OCI-LY7 (cell line): ENCODE data around the gene DLX2. TPM values are rescaled to one million over a fixed set of nuclear protein-coding genes. Genes with fewer than 3 reads are reported as not detected.

ENCODE experiments used
- BruUV-seq: library from RNA; stranded (reverse); fragments of 400-500 nt; replicated peaks from 2 replicates; lab custom pipeline; 2021; lab: Mats Ljungman, UMichigan
- CTCF ChIA-PET: fragments of 300-600 bp; sonication (Branson Sonifier 250); formaldehyde crosslinking; loops from one replicate; lab custom pipeline; 2022; ENCODE audit warnings: antibody characterized with exemption; ENCODE audit not compliant: unreplicated experiment; lab: Charles Lee
- POLR2A ChIA-PET: fragments of 300-600 bp; sonication (Branson Sonifier 250); formaldehyde crosslinking; loops from one replicate; lab custom pipeline; 2022; ENCODE audit warnings: antibody characterized with exemption; lab: Charles Lee
- DNase-seq: peaks from one replicate; pipeline ENCODE4 v3.0.0-alpha.2; 2015; ENCODE audit warnings: low spot score
- H2AFZ ChIP-seq: fragments of 200-600 bp; sonication (generic), shearing (Covaris generic); 2 replicates; pipeline ENCODE4 v1.6.1; 2014; ENCODE audit warnings: mild to moderate bottlenecking, antibody characterized with exemption, low read length, moderate library complexity
- H3K27ac ChIP-seq: fragments of 200-600 bp; sonication (generic); 2 replicates; pipeline ENCODE4 v1.5.1; 2014; ENCODE audit warnings: mixed run types, low read depth, mild to moderate bottlenecking, moderate library complexity, low read length, inconsistent platforms; ENCODE audit not compliant: poor library complexity, severe bottlenecking
- H3K36me3 ChIP-seq: fragments of 200-600 bp; sonication (generic); 2 replicates; pipeline ENCODE4 v1.6.1; 2014; ENCODE audit warnings: mild to moderate bottlenecking, antibody characterized with exemption, low read length, moderate library complexity, mixed read lengths; ENCODE audit not compliant: insufficient read depth
- H3K4me1 ChIP-seq: fragments of 200-600 bp; sonication (generic); 2 replicates; pipeline ENCODE4 v1.5.1; 2014; ENCODE audit warnings: mild to moderate bottlenecking, low read length; ENCODE audit not compliant: insufficient read depth, poor library complexity, severe bottlenecking
- H3K4me2 ChIP-seq: fragments of 200-600 bp; sonication (generic); 2 replicates; pipeline ENCODE4 v1.6.1; 2014; ENCODE audit warnings: mild to moderate bottlenecking, low read length
- H3K4me3 ChIP-seq: fragments of 200-600 bp; sonication (generic); 2 replicates; pipeline ENCODE4 v1.5.1; 2014; ENCODE audit warnings: mild to moderate bottlenecking, low read depth, low read length; ENCODE audit not compliant: poor library complexity, severe bottlenecking
- H3K79me2 ChIP-seq: fragments of 200-600 bp; sonication (generic); 2 replicates; pipeline ENCODE4 v1.6.1; 2016; ENCODE audit warnings: low read depth, mild to moderate bottlenecking, low read length, moderate library complexity, mixed read lengths; ENCODE audit not compliant: insufficient read depth
- H3K9me2 ChIP-seq: fragments of 200-600 bp; sonication (generic); 2 replicates; pipeline ENCODE4 v1.6.1; 2016; ENCODE audit warnings: mild to moderate bottlenecking, low read length, mixed read lengths; ENCODE audit not compliant: insufficient read depth
- H3K9me3 ChIP-seq: fragments of 200-600 bp; sonication (generic); 2 replicates; pipeline ENCODE4 v1.6.1; 2014; ENCODE audit warnings: mild to moderate bottlenecking, mixed run types, low read length, mixed read lengths
- H4K20me1 ChIP-seq: fragments of 200-600 bp; sonication (generic); 2 replicates; pipeline ENCODE4 v1.6.1; 2014; ENCODE audit warnings: mild to moderate bottlenecking, antibody characterized with exemption, low read length, moderate library complexity, mixed read lengths; ENCODE audit not compliant: insufficient read depth
- EZH2phosphoT487 ChIP-seq: fragments of 200-600 bp; sonication (generic); IDR thresholded peaks from 2 replicates; pipeline ENCODE4 v1.6.1; 2018; ENCODE audit warnings: low read depth, borderline replicate concordance, mild to moderate bottlenecking, mixed run types, antibody characterized with exemption, low read length, moderate library complexity, mixed read lengths
- intact Hi-C: fragments of 100-400 bp; cut with micrococcal nuclease; formaldehyde crosslinking; loops from one replicate; pipeline ENCODE4 v1.10.0; 2022; ENCODE audit not compliant: unreplicated experiment
- total RNA-seq, 2 experiments: library from RNA; depleted of rRNA in 1 of 2; stranded (reverse); fragments of >200 nt in 1 of 2; shearing (Covaris generic) in 1 of 2; gene quantifications; 2 replicates each; pipeline ENCODE4 v1.2.3, GENCODE V29; 2014 to 2022
- TF ChIP-seq, protein P1 (sequence below): fragments of 200-600 bp; sonication (generic); conservative IDR thresholded peaks from 2 replicates; pipeline ENCODE4 v1.5.1; 2014; ENCODE audit warnings: mild to moderate bottlenecking, antibody characterized with exemption, low read length, moderate library complexity, mixed read lengths

The DLX2 gene
- total RNA-seq, 2 experiments from 2014 or later = 0.22 TPM; not detected in 1

DNA sequence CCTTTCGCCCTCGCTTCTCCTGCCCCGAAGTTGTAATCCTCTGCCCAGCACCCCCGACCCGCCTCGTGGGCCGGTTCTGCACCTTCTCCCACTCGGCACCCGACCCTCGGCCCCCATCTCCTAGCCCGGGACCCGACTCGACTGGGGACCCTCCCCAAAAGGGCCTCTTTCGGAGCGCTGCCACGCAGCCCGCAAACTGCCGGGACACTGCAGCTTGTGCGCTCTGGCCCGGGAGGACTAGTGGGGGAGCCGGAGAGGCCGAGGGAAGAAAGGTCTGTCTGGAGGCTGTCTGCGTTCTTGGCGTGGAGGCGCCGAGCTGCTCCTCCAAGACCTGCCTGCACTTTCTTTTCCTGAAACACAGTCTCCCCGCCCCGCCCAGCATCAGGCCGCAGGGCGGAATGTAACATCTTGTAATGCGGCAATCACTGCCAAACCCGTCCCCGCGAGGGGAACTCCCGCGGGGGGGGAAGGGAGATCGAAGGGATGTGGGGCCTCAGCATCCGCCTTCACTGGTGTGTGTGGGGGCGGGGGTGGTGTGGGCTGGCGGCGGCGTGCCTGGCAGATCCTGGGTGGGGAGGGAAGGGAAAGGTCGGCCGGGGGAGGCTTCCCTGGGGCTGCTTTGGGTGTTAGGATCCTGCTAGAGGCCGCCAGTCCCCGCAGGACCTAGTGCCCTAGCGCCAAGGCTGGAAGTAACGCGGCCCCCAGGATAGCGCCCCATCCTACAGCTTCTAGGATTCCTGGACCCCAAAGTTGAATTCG, 7.4 kb downstream of the DLX2 start:
- peaks cover 5% of the 10 kb centered on the region for H3K4me1 ChIP-seq
- no peaks in the 10 kb centered on the region for H3K9me3 ChIP-seq
- no TSS peak for BruUV-seq
- H3K4me3 ChIP-seq = peak overlapping the region; percentile 62
- DNase-seq = peak; percentile 27
- H3K27ac ChIP-seq = no peak overlapping the region
- H3K36me3 ChIP-seq = no peaks in the 10 kb centered on the region
- no peaks in the 10 kb centered on the region for H3K9me2 ChIP-seq
- H4K20me1 ChIP-seq = no peaks in the 10 kb centered on the region
- CTCF ChIA-PET = no interaction called here
- peak overlapping the region; percentile 34; the same call in 1 of the 2 replicates for H2AFZ ChIP-seq
- no peak for TF ChIP-seq EZH2phosphoT487
- TF ChIP-seq, protein P1, sequence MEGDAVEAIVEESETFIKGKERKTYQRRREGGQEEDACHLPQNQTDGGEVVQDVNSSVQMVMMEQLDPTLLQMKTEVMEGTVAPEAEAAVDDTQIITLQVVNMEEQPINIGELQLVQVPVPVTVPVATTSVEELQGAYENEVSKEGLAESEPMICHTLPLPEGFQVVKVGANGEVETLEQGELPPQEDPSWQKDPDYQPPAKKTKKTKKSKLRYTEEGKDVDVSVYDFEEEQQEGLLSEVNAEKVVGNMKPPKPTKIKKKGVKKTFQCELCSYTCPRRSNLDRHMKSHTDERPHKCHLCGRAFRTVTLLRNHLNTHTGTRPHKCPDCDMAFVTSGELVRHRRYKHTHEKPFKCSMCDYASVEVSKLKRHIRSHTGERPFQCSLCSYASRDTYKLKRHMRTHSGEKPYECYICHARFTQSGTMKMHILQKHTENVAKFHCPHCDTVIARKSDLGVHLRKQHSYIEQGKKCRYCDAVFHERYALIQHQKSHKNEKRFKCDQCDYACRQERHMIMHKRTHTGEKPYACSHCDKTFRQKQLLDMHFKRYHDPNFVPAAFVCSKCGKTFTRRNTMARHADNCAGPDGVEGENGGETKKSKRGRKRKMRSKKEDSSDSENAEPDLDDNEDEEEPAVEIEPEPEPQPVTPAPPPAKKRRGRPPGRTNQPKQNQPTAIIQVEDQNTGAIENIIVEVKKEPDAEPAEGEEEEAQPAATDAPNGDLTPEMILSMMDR = 0 out of 2 replicates have a peak, but pooled peaks have one; percentile 5
- intact Hi-C loops = no loop called here
- H3K79me2 ChIP-seq = no peaks in the 10 kb centered on the region
- POLR2A ChIA-PET = interaction anchor here (1.0 kb wide), 1 partner anchor 441 kb away, joined by 3 read pairs; no protein-coding TSS in a partner anchor
- peak overlapping the region; percentile 66 for H3K4me2 ChIP-seq

GRCh38 chr2:172094294-172095145, 8.2 kb downstream of the DLX2 start:
- no peak for TF ChIP-seq EZH2phosphoT487
- TF ChIP-seq, protein P1 = no peak
- no peaks in the 10 kb centered on the region for H3K36me3 ChIP-seq
- H3K4me3 ChIP-seq = peak overlapping the region; percentile 62
- H3K9me2 ChIP-seq = no peaks in the 10 kb centered on the region
- no peaks in the 10 kb centered on the region for H4K20me1 ChIP-seq
- intact Hi-C loops = no loop called here
- peak overlapping the region; percentile 34; the same call in 1 of the 2 replicates for H2AFZ ChIP-seq
- POLR2A ChIA-PET = interaction anchor here (1.0 kb wide), 1 partner anchor 440 kb away, joined by 3 read pairs; no protein-coding TSS in a partner anchor
- BruUV-seq = no TSS peak
- H3K4me2 ChIP-seq = peak overlapping the region; percentile 66
- no peak overlapping the region for H3K27ac ChIP-seq
- peaks cover 5% of the 10 kb centered on the region for H3K4me1 ChIP-seq
- H3K9me3 ChIP-seq = no peaks in the 10 kb centered on the region
- CTCF ChIA-PET = no interaction called here
- no peaks in the 10 kb centered on the region for H3K79me2 ChIP-seq
- DNase-seq = no peak
